B cell (primary cell): ENCODE measurements around the gene PLEKHM3. TPM values are rescaled to one million over a fixed set of nuclear protein-coding genes. Genes with fewer than 3 reads are reported as not detected.

Experiments
- ATAC-seq: fragments of 200-7000 bp; cut with Tn5 transposase; one replicate; pipeline ENCODE4 v1.10.0; 2021; ENCODE audit warnings: low read depth, mild to moderate bottlenecking, moderate number of reproducible peaks, moderate library complexity
- CTCF ChIA-PET: fragments of 350-600 bp; sonication (Branson Sonifier 250); formaldehyde crosslinking; loops from one replicate; lab custom pipeline; 2021; ENCODE audit warnings: antibody characterized with exemption, inconsistent platforms; lab: Charles Lee
- POLR2A ChIA-PET: fragments of 350-600 bp; sonication (Branson Sonifier 250); formaldehyde crosslinking; loops from one replicate; lab custom pipeline; 2021; ENCODE audit warnings: antibody characterized with exemption; lab: Charles Lee
- DNase-seq: peaks from one replicate; pipeline ENCODE4 v3.0.0; 2013
- H2AFZ ChIP-seq: 2 replicates; pipeline ENCODE4 v1.6.1; 2012; ENCODE audit warnings: mild to moderate bottlenecking, low read depth, low read length; ENCODE audit not compliant: insufficient read depth, poor library complexity, severe bottlenecking
- H3K27ac ChIP-seq, 2 donors: 1 replicate in 1 of 2; 2 replicates in 1 of 2; pipeline ENCODE4 v1.5.1; 2012 to 2013; ENCODE audit warnings: low read length in 2 of 2, mild to moderate bottlenecking in 2 of 2, moderate library complexity in 1 of 2
- H3K27me3 ChIP-seq, 4 experiments: fragments of 200-600 bp in 1 of 4; sonication (generic) in 1 of 4; replicated peaks in 1 of 4; 1 replicate in 2 of 4; 2 replicates in 2 of 4; pipeline versions ENCODE4 v1.6.1 to v1.7.0; 2013 to 2016; ENCODE audit warnings: low read length in 3 of 4, mild to moderate bottlenecking in 2 of 4, mixed read lengths in 1 of 4, moderate library complexity in 1 of 4; ENCODE audit not compliant: insufficient read depth in 4 of 4, control insufficient read depth in 3 of 4; ENCODE audit errors: control extremely low read depth in 1 of 4
- H3K36me3 ChIP-seq, 2 experiments: replicated peaks in 1 of 2; 1 replicate in 1 of 2; 2 replicates in 1 of 2; pipeline versions ENCODE4 v1.6.1 to v1.7.1; 2013; ENCODE audit warnings: low read length in 1 of 2; ENCODE audit not compliant: insufficient read depth in 2 of 2, control insufficient read depth in 1 of 2; ENCODE audit errors: control extremely low read depth in 1 of 2, extremely low read depth in 1 of 2
- H3K4me1 ChIP-seq, 2 donors: fragments of 200-600 bp in 1 of 2; sonication (generic) in 1 of 2; 1 replicate in 1 of 2; 2 replicates in 1 of 2; pipeline versions ENCODE4 v1.5.1 to v1.6.1; 2013 to 2017; ENCODE audit warnings: low read length in 2 of 2; ENCODE audit not compliant: control insufficient read depth in 2 of 2, insufficient read depth in 2 of 2
- H3K4me2 ChIP-seq: replicated peaks from 2 replicates; pipeline ENCODE3; 2012; ENCODE audit warnings: mild to moderate bottlenecking, low read depth, low read length; ENCODE audit not compliant: poor library complexity, severe bottlenecking
- H3K4me3 ChIP-seq, 5 experiments: fragments of 200-600 bp in 1 of 5; sonication (generic) in 1 of 5; 1 replicate in 3 of 5; 2 replicates in 2 of 5; pipeline versions ENCODE4 v1.5.1 to v1.7.0; 2011 to 2016; ENCODE audit warnings: low read length in 4 of 5, mild to moderate bottlenecking in 4 of 5, low read depth in 2 of 5, control low read depth in 1 of 5, moderate library complexity in 1 of 5; ENCODE audit not compliant: insufficient read depth in 1 of 5; ENCODE audit errors: control extremely low read depth in 1 of 5, extremely low read depth in 1 of 5
- H3K79me2 ChIP-seq: fragments of 200-600 bp; sonication (generic); one replicate; pipeline ENCODE4 v1.6.0; 2016; ENCODE audit warnings: low read length; ENCODE audit not compliant: control insufficient read depth, insufficient read depth
- H3K9ac ChIP-seq: fragments of 200-600 bp; sonication (generic); 2 replicates; pipeline ENCODE4 v1.6.1; 2017; ENCODE audit warnings: mild to moderate bottlenecking, low read length, moderate library complexity
- H3K9me3 ChIP-seq, 3 donors: one replicate each; pipeline versions ENCODE4 v1.6.1 to v1.7.1; 2013; ENCODE audit warnings: low read length in 2 of 3; ENCODE audit not compliant: control insufficient read depth in 2 of 3, insufficient read depth in 1 of 3; ENCODE audit errors: control extremely low read depth in 1 of 3
- H4K20me1 ChIP-seq: 2 replicates; pipeline ENCODE4 v1.6.0; 2012; ENCODE audit warnings: mild to moderate bottlenecking, low read length; ENCODE audit not compliant: insufficient read depth, control insufficient read depth, poor library complexity, severe bottlenecking
- H3K27ac Mint-ChIP-seq: one replicate; pipeline ENCODE4 v1.8.0; 2021; ENCODE audit warnings: mixed read lengths
- H3K27me3 Mint-ChIP-seq: one replicate; pipeline ENCODE4 v1.8.0; 2021; ENCODE audit warnings: mixed read lengths
- H3K4me1 Mint-ChIP-seq: one replicate; pipeline ENCODE4 v1.8.0; 2021; ENCODE audit warnings: mixed read lengths
- H3K4me3 Mint-ChIP-seq: one replicate; pipeline ENCODE4 v1.8.0; 2021; ENCODE audit warnings: mixed read lengths
- H3K9me3 Mint-ChIP-seq: one replicate; pipeline ENCODE4 v1.8.0; 2022; ENCODE audit warnings: mixed read lengths; ENCODE audit not compliant: insufficient read depth
- EZH2 ChIP-seq: IDR thresholded peaks from 2 replicates; pipeline ENCODE4 v1.6.1; 2012; ENCODE audit warnings: borderline replicate concordance, low read depth, mild to moderate bottlenecking, moderate library complexity, low read length; ENCODE audit not compliant: insufficient read depth, poor library complexity, severe bottlenecking
- WGBS: methylation state at CpG from one replicate; pipeline ENCODE4 v1.1.5; 2013; ENCODE audit warnings: missing lambda C conversion rate; ENCODE audit not compliant: insufficient coverage; 5-methylcytosine and 5-hydroxymethylcytosine counted together
- intact Hi-C: fragments of 100-400 bp; cut with micrococcal nuclease; formaldehyde crosslinking; loops from one replicate; pipeline ENCODE4 v1.10.0; 2022
- polyA plus RNA-seq: library from polyadenylated mRNA; depleted of rRNA; stranded (reverse); fragments of >200 nt; gene quantifications from 2 replicates; pipeline ENCODE4 v1.2.3, GENCODE V29; 2012
- total RNA-seq, 2 donors: library from RNA; stranded (reverse); fragments of 120-200 nt in 1 of 2; gene quantifications; 1 replicate in 1 of 2; 2 replicates in 1 of 2; pipeline versions ENCODE4 v1.2.3 to v1.2.4, GENCODE V29; 2013 to 2022
- TF ChIP-seq, protein P1 (sequence below): fragments of 200-600 bp; IDR thresholded peaks from one replicate; pipeline ENCODE4 v1.8.0; 2022; ENCODE audit warnings: antibody characterized with exemption, mild to moderate bottlenecking

PLEKHM3 gene
- total and polyA plus RNA-seq, 2 donors (not counting 1 experiment from before 2014, with no cell fraction given), result 4.0 to 17.7 TPM

DNA sequence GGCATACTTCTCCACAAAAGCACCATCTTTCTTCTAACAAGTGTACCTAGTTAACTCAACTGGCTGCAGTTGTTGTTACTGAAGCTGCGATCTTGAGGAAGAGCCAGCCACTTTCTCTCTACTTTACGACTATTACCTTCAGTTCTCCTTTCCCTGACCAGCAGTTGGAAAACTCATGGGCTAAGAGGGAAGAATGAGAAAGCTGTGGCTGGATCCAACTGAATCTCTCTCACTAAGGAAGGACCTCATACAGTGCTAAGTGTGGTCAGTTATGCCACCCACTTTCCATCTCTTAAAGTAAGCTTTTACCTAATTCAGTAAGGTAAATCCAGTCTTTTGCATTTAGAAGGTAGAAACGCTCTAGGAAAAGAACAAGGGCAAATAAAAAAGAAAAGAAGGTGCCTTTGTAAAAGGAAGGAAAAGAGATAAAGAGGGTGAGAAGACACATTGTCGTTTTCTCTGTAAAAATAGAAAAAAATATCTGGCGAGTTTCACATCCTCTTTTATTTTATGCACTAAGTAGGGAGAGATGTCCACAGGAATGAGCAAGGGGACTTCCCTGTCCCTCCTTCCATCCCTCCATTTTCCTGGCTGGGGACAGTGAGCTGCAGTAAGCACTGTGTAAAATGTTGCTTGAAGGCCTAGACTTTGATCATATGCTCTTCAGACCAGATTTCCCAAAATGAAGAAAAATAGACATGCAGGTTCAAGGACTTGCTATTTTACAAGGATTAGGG, 73.4 kb downstream of the PLEKHM3 start:
- intact Hi-C loops, result no loop called here

DNA sequence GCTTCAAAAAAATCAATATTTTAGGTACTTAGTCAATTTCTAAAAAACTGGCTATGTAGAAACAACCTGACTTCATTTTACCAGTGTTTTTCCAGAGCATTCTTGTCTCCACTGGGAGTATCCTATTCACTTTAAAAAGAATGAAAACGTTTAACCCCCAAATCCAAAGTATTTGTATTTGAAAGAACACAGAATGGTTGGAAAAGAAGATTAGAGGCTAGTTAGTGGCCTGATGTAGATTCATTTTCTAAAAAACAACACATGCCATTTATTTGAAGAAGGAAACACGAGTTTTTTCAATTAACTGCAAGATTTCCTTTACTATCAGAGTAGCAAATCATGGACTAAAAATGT, 74.6 kb downstream of the PLEKHM3 start:
- CTCF ChIA-PET, result no interaction called here
- TF ChIP-seq, protein P1, sequence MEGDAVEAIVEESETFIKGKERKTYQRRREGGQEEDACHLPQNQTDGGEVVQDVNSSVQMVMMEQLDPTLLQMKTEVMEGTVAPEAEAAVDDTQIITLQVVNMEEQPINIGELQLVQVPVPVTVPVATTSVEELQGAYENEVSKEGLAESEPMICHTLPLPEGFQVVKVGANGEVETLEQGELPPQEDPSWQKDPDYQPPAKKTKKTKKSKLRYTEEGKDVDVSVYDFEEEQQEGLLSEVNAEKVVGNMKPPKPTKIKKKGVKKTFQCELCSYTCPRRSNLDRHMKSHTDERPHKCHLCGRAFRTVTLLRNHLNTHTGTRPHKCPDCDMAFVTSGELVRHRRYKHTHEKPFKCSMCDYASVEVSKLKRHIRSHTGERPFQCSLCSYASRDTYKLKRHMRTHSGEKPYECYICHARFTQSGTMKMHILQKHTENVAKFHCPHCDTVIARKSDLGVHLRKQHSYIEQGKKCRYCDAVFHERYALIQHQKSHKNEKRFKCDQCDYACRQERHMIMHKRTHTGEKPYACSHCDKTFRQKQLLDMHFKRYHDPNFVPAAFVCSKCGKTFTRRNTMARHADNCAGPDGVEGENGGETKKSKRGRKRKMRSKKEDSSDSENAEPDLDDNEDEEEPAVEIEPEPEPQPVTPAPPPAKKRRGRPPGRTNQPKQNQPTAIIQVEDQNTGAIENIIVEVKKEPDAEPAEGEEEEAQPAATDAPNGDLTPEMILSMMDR, result no peak
- TF ChIP-seq EZH2, result no peak
- no peaks in the 10 kb centered on the region for H3K27me3 ChIP-seq
- H4K20me1 ChIP-seq, result no peaks in the 10 kb centered on the region
- Mint-ChIP-seq H3K9me3 (no peaks in the 10 kb centered on the region), H3K4me3 (no peak overlapping the region), H3K27me3 (no peaks in the 10 kb centered on the region), H3K4me1 (peaks cover 17% of the 10 kb centered on the region), H3K27ac (no peak overlapping the region)
- peaks cover 2 to 4% of the 10 kb centered on the region in 2 experiments for H3K36me3 ChIP-seq
- WGBS, result no CpG with 5 or more reads among the region's 2 CpGs
- H3K79me2 ChIP-seq, result peaks cover 8% of the 10 kb centered on the region
- POLR2A ChIA-PET, result no interaction called here
- no peak overlapping the region for H3K9ac ChIP-seq
- H3K4me3 ChIP-seq, result no peak overlapping the region
- H2AFZ ChIP-seq, result no peak overlapping the region
- no peak overlapping the region for H3K4me2 ChIP-seq
- H3K9me3 ChIP-seq, result no peaks in the 10 kb centered on the region
- no peak for DNase-seq
- peaks cover 9% of the 10 kb centered on the region in 2 donors for H3K4me1 ChIP-seq
- no peak overlapping the region for H3K27ac ChIP-seq
- intact Hi-C loops, result no loop called here
- no peak for ATAC-seq

More for the DNA sequence above, 73.4 kb downstream of the PLEKHM3 start:
- Histone ChIP-seq H3K27ac (no peak overlapping the region), H3K9me3 (no peaks in the 10 kb centered on the region), H3K4me2 (no peak overlapping the region), H3K4me1 (peaks cover 9% of the 10 kb centered on the region in 2 donors), H2AFZ (no peak overlapping the region), H3K9ac (no peak overlapping the region), H3K27me3 (no peaks in the 10 kb centered on the region), H3K36me3 (peaks cover 0 to 2% of the 10 kb centered on the region in 2 experiments), H3K4me3 (no peak overlapping the region), H3K79me2 (peaks cover 8% of the 10 kb centered on the region), H4K20me1 (no peaks in the 10 kb centered on the region)
- DNase-seq (peak; percentile 26), ATAC-seq (no peak)
- Mint-ChIP-seq H3K27me3 (no peaks in the 10 kb centered on the region), H3K9me3 (no peaks in the 10 kb centered on the region), H3K27ac (peak overlapping the region; percentile 12), H3K4me1 (peaks cover 17% of the 10 kb centered on the region), H3K4me3 (no peak overlapping the region)
- CTCF ChIA-PET, result interaction anchor here (1.5 kb wide), 1 partner anchor 17 kb away, joined by 4 read pairs; no protein-coding TSS in a partner anchor
- POLR2A ChIA-PET, result no interaction called here
- WGBS, result 40% methylated on average over 1 of the region's 5 CpGs
- TF ChIP-seq, protein P1, result no peak
- no peak for TF ChIP-seq EZH2
